Measurements from ENCODE around the gene CELA3A. TPM values are rescaled to one million over a fixed set of nuclear protein-coding genes. Genes with fewer than 3 reads are reported as not detected.
A peak's percentile ranks its signal among the peaks of the same experiment; 100 is the strongest.

Gene CELA3A
- total and polyA plus RNA-seq, 5 donors from 2014 or later = not detected

DNA sequence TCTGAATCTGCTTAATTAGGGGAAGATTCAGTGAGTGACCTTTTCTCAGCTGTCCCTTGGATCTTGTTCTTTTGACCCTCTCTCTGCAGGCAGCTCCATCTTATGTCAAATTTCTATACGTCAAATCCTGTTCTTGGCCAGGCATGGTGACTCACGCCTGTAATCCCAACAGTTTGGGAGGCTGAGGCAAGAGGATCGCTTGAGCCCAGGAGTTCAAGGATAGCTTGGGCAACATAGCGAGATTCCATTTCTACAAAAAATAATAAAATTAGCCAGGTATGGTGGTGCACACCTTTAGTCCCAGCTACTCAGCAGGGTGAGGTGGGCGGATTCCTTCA lies 38.8 kb downstream of the CELA3A start:
- Mint-ChIP-seq H3K4me1 (peaks cover 27 to 69% (median 44%) of the 10 kb centered on the region in 4 donors), H3K9me3 (peaks cover 0 to 4% (median under 1%) of the 10 kb centered on the region in 7 donors), H3K27me3 (peaks cover 4% of the 10 kb centered on the region), H3K4me3 (peak overlapping the region; percentile 68 to 86 (median 78)), H3K27ac (peak overlapping the region; percentile 89 to 99 (median 99)), H3K36me3 (peaks cover 6% of the 10 kb centered on the region)
- H3K4me3 ChIP-seq (ENCODE audit: low read depth, low read length) = peak overlapping the region; percentile 80
- DNase-seq (no peak), ATAC-seq (ENCODE audit: low read depth in 2 of 2) (no peak)
- no peaks in the 10 kb centered on the region for H3K27me3 ChIP-seq (ENCODE audit: control insufficient read depth, insufficient read depth, low read length)
- no peaks in the 10 kb centered on the region for H3K36me3 ChIP-seq (ENCODE audit: control insufficient read depth, insufficient read depth, low read length)
- H3K4me1 ChIP-seq (ENCODE audit: control insufficient read depth, insufficient read depth, low read length, poor library complexity, severe bottlenecking) = peaks cover 67% of the 10 kb centered on the region
- H3K9me3 ChIP-seq (ENCODE audit: control insufficient read depth in 2 of 2, low read length in 2 of 2) = no peaks in the 10 kb centered on the region
- H3K27ac ChIP-seq (ENCODE audit: insufficient read depth, low read length, poor library complexity, severe bottlenecking) = peak overlapping the region; percentile 97

GRCh38 chr1:22041505-22041904 lies 40.0 kb downstream of the CELA3A start:
- Histone ChIP-seq H3K27ac (ENCODE audit: insufficient read depth, low read length, poor library complexity, severe bottlenecking) (peak overlapping the region; percentile 97), H3K4me3 (ENCODE audit: low read depth, low read length) (peak overlapping the region; percentile 44), H3K36me3 (ENCODE audit: control insufficient read depth, insufficient read depth, low read length) (no peaks in the 10 kb centered on the region), H3K4me1 (ENCODE audit: control insufficient read depth, insufficient read depth, low read length, poor library complexity, severe bottlenecking) (peaks cover 69% of the 10 kb centered on the region), H3K27me3 (ENCODE audit: control insufficient read depth, insufficient read depth, low read length) (no peaks in the 10 kb centered on the region), H3K9me3 (ENCODE audit: control insufficient read depth in 2 of 2, low read length in 2 of 2) (no peaks in the 10 kb centered on the region)
- H3K27ac Mint-ChIP-seq = peak overlapping the region; percentile 89 to 99 (median 96)
- peaks cover 4% of the 10 kb centered on the region for H3K27me3 Mint-ChIP-seq
- peak overlapping the region in 3 of 4 donors; percentile 37 to 76 (median 47) for H3K4me3 Mint-ChIP-seq
- ATAC-seq (ENCODE audit: low read depth in 2 of 2) (no peak), DNase-seq (no peak)
- peaks cover 30 to 73% (median 47%) of the 10 kb centered on the region in 4 donors for H3K4me1 Mint-ChIP-seq
- H3K9me3 Mint-ChIP-seq = peaks cover 0 to 5% (median 3%) of the 10 kb centered on the region in 7 donors
- H3K36me3 Mint-ChIP-seq = peaks cover 8% of the 10 kb centered on the region

DNA sequence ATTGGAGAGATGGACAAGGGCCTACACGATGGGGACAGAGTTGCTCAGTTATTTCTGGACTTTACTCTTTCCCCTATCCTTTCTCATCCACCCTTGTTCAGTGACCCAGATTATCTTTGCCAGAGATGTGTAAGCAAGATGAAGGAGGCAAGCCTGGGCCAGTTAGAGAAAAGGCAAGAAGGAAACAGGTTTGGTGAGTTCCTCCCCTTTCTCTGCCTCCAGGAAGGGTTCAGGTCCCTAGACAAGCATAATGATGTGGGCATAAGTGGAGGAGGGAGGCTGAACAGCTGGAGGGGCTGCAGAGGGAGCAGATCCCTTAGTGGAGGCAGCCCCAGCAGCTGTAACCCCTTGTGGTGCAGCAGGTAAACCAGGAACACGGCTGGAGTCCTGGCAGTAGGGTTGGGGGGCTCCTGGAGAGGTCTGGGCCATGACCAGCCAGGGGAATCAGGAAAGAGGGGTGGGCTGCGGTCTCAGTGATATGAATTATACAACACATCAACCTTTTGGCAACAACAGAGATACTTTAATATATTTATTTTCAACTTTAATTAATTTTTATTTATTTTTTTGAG lies 41.8 kb downstream of the CELA3A start:
- no peaks in the 10 kb centered on the region for H3K36me3 ChIP-seq (ENCODE audit: control insufficient read depth, insufficient read depth, low read length)
- H3K4me1 ChIP-seq (ENCODE audit: control insufficient read depth, insufficient read depth, low read length, poor library complexity, severe bottlenecking) = peaks cover 62% of the 10 kb centered on the region
- Mint-ChIP-seq H3K36me3 (peaks cover 8% of the 10 kb centered on the region), H3K27ac (peak overlapping the region; percentile 90 to 99 (median 95)), H3K27me3 (peaks cover 4% of the 10 kb centered on the region), H3K4me1 (peaks cover 23 to 73% (median 44%) of the 10 kb centered on the region in 4 donors), H3K9me3 (peaks cover 0 to 4% (median 2%) of the 10 kb centered on the region in 7 donors), H3K4me3 (peak overlapping the region; percentile 15 to 73 (median 65))
- peak overlapping the region; percentile 5 for H3K27ac ChIP-seq (ENCODE audit: insufficient read depth, low read length, poor library complexity, severe bottlenecking)
- no peak overlapping the region for H3K4me3 ChIP-seq (ENCODE audit: low read depth, low read length)
- H3K27me3 ChIP-seq (ENCODE audit: control insufficient read depth, insufficient read depth, low read length) = no peaks in the 10 kb centered on the region
- no peaks in the 10 kb centered on the region for H3K9me3 ChIP-seq (ENCODE audit: control insufficient read depth in 2 of 2, low read length in 2 of 2)
- no peak for DNase-seq
- ATAC-seq (ENCODE audit: low read depth in 2 of 2) = no peak

- H3K27ac Mint-ChIP-seq = peak overlapping the region; percentile 58 to 80 (median 61)
- no peaks in the 10 kb centered on the region for H3K9me3 ChIP-seq (ENCODE audit: control insufficient read depth in 2 of 2, low read length in 2 of 2)
- peaks cover 8% of the 10 kb centered on the region for H3K36me3 Mint-ChIP-seq
- no peaks in the 10 kb centered on the region for H3K36me3 ChIP-seq (ENCODE audit: control insufficient read depth, insufficient read depth, low read length)
- DNase-seq (no peak), ATAC-seq (ENCODE audit: low read depth in 2 of 2) (no peak)
- no peak overlapping the region for H3K4me3 ChIP-seq (ENCODE audit: low read depth, low read length)
- peaks cover 50% of the 10 kb centered on the region for H3K4me1 ChIP-seq (ENCODE audit: control insufficient read depth, insufficient read depth, low read length, poor library complexity, severe bottlenecking)
- H3K4me3 Mint-ChIP-seq = peak overlapping the region in 3 of 4 donors; percentile 15 to 65 (median 36)
- H3K4me1 Mint-ChIP-seq = peaks cover 30 to 73% (median 46%) of the 10 kb centered on the region in 4 donors
- peaks cover 0 to 4% (median 2%) of the 10 kb centered on the region in 7 donors for H3K9me3 Mint-ChIP-seq
- no peaks in the 10 kb centered on the region for H3K27me3 ChIP-seq (ENCODE audit: control insufficient read depth, insufficient read depth, low read length)
- H3K27ac ChIP-seq (ENCODE audit: insufficient read depth, low read length, poor library complexity, severe bottlenecking) = no peak overlapping the region
- H3K27me3 Mint-ChIP-seq = peaks cover 4% of the 10 kb centered on the region
These were observed 43.4 kb downstream of the CELA3A start for GRCh38 chr1:22044690-22045420.

DNA sequence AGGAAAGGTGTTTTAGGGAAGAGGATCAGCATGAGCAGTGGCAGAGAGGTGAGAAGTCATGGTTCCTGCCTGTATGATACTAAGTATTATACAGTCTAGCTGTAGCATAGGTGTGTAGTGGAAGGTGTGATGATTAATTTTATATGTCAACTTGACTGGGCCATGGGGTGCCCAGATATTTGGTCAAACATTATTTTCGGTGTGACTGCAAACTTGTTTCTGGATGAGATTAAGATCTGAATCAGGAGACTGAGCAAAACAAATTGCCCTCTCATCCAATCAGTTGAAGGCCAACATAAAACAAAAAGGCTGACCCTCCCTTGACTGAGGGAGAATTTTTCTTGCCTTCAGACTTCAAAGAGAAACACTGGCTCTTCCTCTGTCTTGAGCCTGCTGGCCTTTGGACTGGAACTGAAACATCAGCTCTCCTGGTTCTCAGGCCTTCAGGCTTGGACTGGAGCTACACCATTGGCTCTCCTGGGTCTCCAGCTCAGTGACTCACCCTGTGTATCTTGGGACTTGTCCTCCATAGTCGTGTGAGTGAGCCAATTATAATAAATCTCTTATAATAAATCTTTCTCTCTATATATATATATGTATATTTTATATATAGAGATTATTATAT lies 44.3 kb downstream of the CELA3A start:
- no peak for ATAC-seq (ENCODE audit: low read depth in 2 of 2)
- Mint-ChIP-seq H3K27me3 (peaks cover 4% of the 10 kb centered on the region), H3K4me1 (peaks cover 30 to 69% (median 41%) of the 10 kb centered on the region in 4 donors), H3K27ac (peak overlapping the region; percentile 58 to 80 (median 61)), H3K36me3 (peaks cover 8% of the 10 kb centered on the region), H3K4me3 (peak overlapping the region in 1 of 4 donors; percentile 65), H3K9me3 (peaks cover 0 to 4% (median 2%) of the 10 kb centered on the region in 7 donors)
- H3K27me3 ChIP-seq (ENCODE audit: control insufficient read depth, insufficient read depth, low read length) = no peaks in the 10 kb centered on the region
- peaks cover 41% of the 10 kb centered on the region for H3K4me1 ChIP-seq (ENCODE audit: control insufficient read depth, insufficient read depth, low read length, poor library complexity, severe bottlenecking)
- no peak for DNase-seq
- no peak overlapping the region for H3K27ac ChIP-seq (ENCODE audit: insufficient read depth, low read length, poor library complexity, severe bottlenecking)
- H3K36me3 ChIP-seq (ENCODE audit: control insufficient read depth, insufficient read depth, low read length) = no peaks in the 10 kb centered on the region
- H3K9me3 ChIP-seq (ENCODE audit: control insufficient read depth in 2 of 2, low read length in 2 of 2) = no peaks in the 10 kb centered on the region
- H3K4me3 ChIP-seq (ENCODE audit: low read depth, low read length) = no peak overlapping the region

DNA sequence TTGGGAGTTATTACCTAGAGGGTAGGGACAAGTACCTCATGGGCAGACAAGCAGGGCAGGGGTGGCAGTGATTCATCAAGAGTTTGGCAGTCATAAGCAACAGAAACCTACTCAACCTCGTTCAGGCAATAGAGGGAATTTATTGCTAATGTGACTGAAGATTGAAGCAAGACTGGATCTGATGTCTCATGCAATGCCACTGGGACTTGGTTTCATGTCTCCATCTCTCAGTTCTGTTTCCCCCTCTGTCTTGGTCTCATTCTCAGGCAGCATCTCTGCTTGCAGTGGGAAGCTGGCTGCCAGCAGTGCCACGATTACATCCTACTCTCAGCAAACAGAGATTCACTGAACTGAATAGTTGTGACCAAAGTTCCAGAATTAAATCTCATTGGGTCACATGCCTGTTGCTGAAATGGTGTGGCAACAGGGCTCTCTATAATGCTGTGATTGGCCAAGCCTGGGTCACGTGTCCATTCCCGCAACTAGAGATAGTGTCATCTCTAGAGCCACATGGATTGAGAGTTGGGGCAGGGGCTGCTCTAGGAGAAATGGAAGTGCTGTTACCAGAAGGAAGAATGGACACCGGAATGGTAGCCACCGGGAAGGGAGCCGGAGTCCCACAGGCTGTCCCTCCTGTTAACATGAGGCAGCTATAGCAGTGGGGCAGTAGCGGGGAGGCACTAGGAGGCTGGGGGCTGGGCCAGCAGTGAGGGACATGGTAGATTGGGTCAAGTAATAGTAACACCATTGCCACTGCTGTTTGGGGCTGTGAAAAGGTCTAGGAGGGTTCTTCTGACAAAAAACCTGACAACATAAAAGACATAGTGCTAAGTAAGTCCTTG lies 47.1 kb downstream of the CELA3A start:
- Mint-ChIP-seq H3K4me3 (peak overlapping the region in 2 of 4 donors; percentile 57 to 75), H3K4me1 (peaks cover 21 to 63% (median 34%) of the 10 kb centered on the region in 4 donors), H3K27ac (peak overlapping the region; percentile 26 to 83 (median 51)), H3K27me3 (peaks cover 4% of the 10 kb centered on the region), H3K9me3 (peaks cover 0 to 4% (median 2%) of the 10 kb centered on the region in 7 donors), H3K36me3 (peaks cover 5% of the 10 kb centered on the region)
- H3K9me3 ChIP-seq (ENCODE audit: control insufficient read depth in 2 of 2, low read length in 2 of 2) = no peaks in the 10 kb centered on the region
- H3K27me3 ChIP-seq (ENCODE audit: control insufficient read depth, insufficient read depth, low read length) = no peaks in the 10 kb centered on the region
- H3K4me3 ChIP-seq (ENCODE audit: low read depth, low read length) = no peak overlapping the region
- no peak for DNase-seq
- ATAC-seq (ENCODE audit: low read depth in 2 of 2) = no peak
- H3K4me1 ChIP-seq (ENCODE audit: control insufficient read depth, insufficient read depth, low read length, poor library complexity, severe bottlenecking) = peaks cover 13% of the 10 kb centered on the region
- no peak overlapping the region for H3K27ac ChIP-seq (ENCODE audit: insufficient read depth, low read length, poor library complexity, severe bottlenecking)
- H3K36me3 ChIP-seq (ENCODE audit: control insufficient read depth, insufficient read depth, low read length) = no peaks in the 10 kb centered on the region

- no peaks in the 10 kb centered on the region for H3K27me3 ChIP-seq (ENCODE audit: control insufficient read depth, insufficient read depth, low read length)
- no peaks in the 10 kb centered on the region for H3K9me3 ChIP-seq (ENCODE audit: control insufficient read depth in 2 of 2, low read length in 2 of 2)
- Mint-ChIP-seq H3K27me3 (peaks cover 4% of the 10 kb centered on the region), H3K27ac (peak overlapping the region in 2 of 3 donors; percentile 60 to 79), H3K4me3 (peak overlapping the region; percentile 41 to 98 (median 64)), H3K4me1 (peaks cover 26 to 63% (median 37%) of the 10 kb centered on the region in 4 donors), H3K9me3 (peaks cover 0 to 2% (median 1%) of the 10 kb centered on the region in 7 donors), H3K36me3 (peaks cover 11% of the 10 kb centered on the region)
- no peaks in the 10 kb centered on the region for H3K36me3 ChIP-seq (ENCODE audit: control insufficient read depth, insufficient read depth, low read length)
- no peak for ATAC-seq (ENCODE audit: low read depth in 2 of 2)
- peaks cover 16% of the 10 kb centered on the region for H3K4me1 ChIP-seq (ENCODE audit: control insufficient read depth, insufficient read depth, low read length, poor library complexity, severe bottlenecking)
- no peak for DNase-seq
- H3K4me3 ChIP-seq (ENCODE audit: low read depth, low read length) = no peak overlapping the region
- H3K27ac ChIP-seq (ENCODE audit: insufficient read depth, low read length, poor library complexity, severe bottlenecking) = no peak overlapping the region
These were observed 48.9 kb downstream of the CELA3A start for GRCh38 chr1:22050330-22050729.

Data from CD4-positive, CD25-positive, alpha-beta regulatory T cell (primary cell).